ENCODE measurements around the gene NT5C2.

DNA sequence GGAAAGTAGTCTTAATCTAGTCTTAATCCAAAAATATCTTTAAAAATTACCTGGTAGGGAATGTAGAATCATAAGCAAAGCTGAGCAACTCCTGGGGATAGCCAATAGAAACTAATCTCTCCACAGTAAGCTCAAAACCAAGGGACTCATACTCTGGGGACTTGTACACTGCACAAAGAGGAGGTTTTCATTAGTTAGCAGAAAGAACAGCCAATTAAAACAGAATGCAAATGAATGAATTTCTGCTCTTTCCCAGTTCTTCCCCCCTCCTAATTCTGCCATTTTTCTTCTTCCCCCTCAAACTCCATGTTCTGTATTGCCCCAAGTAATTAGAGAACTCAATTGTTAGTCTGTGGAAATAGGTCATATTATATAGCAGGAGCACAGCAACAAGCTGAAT is 86.5 kb downstream of the NT5C2 start:
- TF ChIP-seq POLR2AphosphoS5 (IDR thresholded peaks at IDR 0.05; ENCODE audit: borderline replicate concordance, low read depth, low read length) (no peak), EZH2 (IDR thresholded peaks at IDR 0.05) (no peak), FOXP2 (optimal IDR thresholded peaks at IDR 0.05; ENCODE audit: control extremely low read depth, extremely low read length, insufficient read depth) (no peak)

Measured in SK-N-MC (cell line).